LNCaP clone FGC (cell line): ENCODE measurements around the gene CNTN4.
A peak's percentile ranks its signal among the peaks of the same experiment; 100 is the strongest.

Experiments used
- DNase-seq: peaks from one replicate; pipeline ENCODE4 v3.0.0-alpha.2; 2011; ENCODE audit warnings: low read depth
- H3K4me3 ChIP-seq: 2 replicates; pipeline ENCODE4 v1.5.1; 2011; ENCODE audit warnings: mild to moderate bottlenecking, low read depth, low read length, control low read depth
- CTCF ChIP-seq: IDR thresholded peaks from 2 replicates; pipeline ENCODE4 v1.5.1; 2012; ENCODE audit warnings: mild to moderate bottlenecking; ENCODE audit not compliant: control insufficient read depth, insufficient read depth; ENCODE audit errors: extremely low read depth

CNTN4 gene

GRCh38 chr3:2995195-2995594, 896.5 kb downstream of the CNTN4 start:
- no peak for DNase-seq
- no peak overlapping the region for H3K4me3 ChIP-seq
- TF ChIP-seq CTCF = no peak

GRCh38 chr3:3005146-3005744, 906.6 kb downstream of the CNTN4 start:
- TF ChIP-seq CTCF = no peak
- no peak overlapping the region for H3K4me3 ChIP-seq
- DNase-seq = no peak

GRCh38 chr3:3013317-3014052, 914.8 kb downstream of the CNTN4 start:
- TF ChIP-seq CTCF = no peak
- no peak overlapping the region for H3K4me3 ChIP-seq
- DNase-seq = no peak

- peak; percentile 78 for DNase-seq
- peak; percentile 92 for TF ChIP-seq CTCF
- H3K4me3 ChIP-seq = no peak overlapping the region
These were observed 916.8 kb downstream of the CNTN4 start for GRCh38 chr3:3015185-3016089.

GRCh38 chr3:3016226-3016625, 917.6 kb downstream of the CNTN4 start:
- DNase-seq = peak; percentile 69
- H3K4me3 ChIP-seq = no peak overlapping the region
- TF ChIP-seq CTCF = no peak

- H3K4me3 ChIP-seq = no peak overlapping the region
- no peak for TF ChIP-seq CTCF
- DNase-seq = no peak
These were observed 921.5 kb downstream of the CNTN4 start for GRCh38 chr3:3020209-3020608.
